ENCODE data around the gene IPO11.
"Not testable (repeated sequence)": the region's sequence is repeated elsewhere in the genome, so short reads cannot be mapped to it uniquely, and the experiment has no call there.

The IPO11 gene

DNA sequence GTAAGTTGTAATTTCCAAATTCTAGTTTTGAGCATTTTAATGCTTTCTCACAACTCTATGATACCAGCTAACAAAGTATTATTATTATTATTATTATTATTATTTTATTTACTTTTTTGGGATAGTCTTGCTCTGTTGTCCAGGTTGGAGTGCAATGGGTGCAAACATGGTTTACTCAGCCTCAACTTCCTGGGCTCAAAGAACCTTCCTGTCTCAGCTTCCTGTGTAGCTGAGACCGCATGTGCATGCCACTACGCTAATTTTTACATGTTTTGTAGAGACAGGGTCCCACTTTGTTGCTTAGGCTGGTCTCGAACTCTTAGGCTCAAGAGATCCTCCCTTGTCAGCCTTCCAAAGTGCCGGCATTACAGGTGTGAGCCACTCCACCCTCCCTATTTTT, 193.1 kb downstream of the IPO11 start:
- ATAC-seq: no peak

DNA sequence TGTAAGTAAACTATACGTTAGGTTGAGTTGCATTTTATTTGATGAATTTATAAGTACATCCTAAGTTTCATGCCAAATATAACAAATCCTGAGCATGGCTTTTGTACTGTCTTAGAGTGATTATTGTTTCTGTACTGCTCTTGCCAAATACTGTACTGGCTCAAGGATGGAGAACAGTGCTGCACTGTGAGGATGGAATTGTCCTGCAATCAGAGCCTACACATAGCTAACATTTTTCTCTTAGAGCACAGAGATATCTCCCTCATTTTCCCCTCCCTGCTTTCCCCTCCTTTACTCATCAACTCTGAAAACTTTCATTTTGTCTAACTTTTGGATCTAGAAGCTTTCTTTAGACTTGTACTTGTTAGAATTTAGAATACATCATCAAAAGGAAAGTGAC, 194.3 kb downstream of the IPO11 start:
- no peak for ATAC-seq

DNA sequence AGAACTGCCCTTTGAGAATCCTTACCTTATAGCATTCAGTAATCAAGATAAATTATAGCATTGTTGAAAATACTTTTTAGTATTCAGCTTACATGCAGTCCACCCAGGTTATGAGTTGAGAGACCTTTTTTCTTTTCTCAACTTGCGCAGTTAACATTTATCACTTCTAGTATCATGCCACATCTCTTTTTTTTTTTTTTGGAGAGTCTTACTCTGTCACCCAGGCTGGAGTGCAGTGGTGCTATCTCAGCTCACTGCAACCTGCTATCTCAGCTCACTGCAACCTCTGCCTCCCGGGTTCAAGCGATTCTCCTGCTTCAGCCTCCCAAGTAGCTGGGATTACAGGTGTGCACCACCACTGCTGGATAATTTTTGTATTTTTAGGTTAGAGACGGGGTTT, 195.1 kb downstream of the IPO11 start:
- ATAC-seq: no peak

DNA sequence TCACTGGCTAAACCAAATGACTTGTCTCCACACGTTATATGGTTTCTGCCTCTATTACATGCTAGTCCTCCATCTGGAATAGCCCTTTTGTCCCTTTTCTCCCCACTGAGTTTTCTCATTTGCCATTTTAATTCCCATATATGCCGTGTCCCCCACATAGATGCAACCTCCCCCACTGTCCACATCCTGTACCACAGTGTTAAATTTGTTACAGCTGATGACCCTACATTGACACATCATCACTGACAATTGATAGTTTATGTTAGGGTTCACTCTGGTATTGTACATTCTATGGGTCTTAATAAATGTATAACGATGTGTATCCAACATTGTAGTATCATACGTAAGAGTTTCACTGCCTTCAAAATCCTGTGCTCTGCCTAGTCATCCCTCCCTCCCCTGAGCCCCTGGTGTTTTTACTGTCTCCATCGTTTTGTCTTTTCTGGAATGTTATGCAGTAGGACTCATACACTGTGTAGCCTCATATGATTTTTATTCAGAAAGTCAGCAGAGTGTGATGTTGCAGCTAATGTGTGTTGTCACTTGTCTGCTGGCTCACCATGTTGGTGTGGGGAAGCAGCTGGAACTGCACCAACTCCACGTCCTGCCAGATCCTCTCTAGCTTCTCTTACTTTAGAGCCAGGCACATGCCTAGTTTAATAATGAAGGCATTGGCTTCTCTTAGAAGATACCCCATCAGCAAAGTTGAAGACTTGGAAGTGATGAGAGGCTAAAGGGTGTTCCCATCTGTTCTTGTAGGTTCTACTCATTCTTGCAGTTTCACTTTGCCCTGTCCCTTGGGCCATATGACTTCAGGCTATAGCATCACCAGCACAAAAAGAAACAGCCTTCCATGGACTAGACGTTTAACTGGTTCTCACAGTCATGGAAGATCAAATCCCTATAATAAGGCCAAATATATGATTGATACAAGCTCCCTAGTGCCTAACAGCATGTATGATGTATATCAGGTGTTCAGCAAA, 196.3 kb downstream of the IPO11 start:
- ATAC-seq: no peak

DNA sequence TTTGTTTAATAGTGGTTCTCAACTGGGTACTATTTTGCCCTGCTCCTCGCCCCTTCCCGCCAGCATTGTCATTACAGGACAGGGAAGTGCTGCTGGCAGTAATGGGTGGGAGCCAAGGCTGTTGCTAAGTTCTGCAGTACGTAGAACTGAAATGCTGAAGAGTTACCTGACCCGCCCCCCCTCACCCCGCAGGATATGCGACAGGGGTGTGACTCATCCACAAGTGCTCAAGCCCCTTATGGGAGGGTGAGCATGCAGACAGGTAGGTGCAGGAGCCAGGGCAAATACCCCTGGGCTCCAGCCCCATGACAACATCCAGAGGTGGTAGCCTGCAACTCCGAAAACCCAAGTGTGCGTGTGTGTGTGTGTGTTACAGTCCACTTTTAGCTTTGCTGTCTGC, 201.8 kb downstream of the IPO11 start:
- no peak for ATAC-seq

DNA sequence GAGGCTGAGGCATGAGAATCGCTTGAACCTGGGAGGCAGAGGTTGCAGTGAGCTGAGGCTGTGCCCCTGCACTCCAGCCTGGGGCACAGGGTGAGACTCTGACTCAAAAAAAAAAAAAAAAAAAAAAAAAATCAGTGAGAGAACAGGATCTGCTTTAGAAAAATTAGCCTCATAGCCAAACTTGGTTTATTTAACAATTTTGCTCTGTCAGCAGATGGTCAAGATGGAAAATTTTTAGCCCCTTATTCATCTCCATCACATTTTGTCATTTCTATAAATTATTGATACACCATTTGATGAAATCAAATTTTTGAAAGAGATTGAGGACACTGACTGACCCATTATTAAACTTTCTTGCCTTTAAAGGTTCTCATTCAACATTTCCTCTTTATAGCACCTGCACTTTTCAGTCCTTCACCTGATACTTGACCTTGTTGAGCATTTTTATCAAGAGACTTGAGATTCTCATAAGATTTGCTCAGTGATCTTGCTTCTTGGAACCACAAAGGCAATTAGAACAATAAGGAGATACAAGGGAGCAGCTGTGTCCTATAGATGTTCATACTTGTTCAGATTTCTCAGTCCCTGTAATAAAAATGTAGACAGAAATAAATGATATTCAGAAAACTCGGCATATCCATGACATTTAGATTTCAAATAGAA, 204.2 kb downstream of the IPO11 start:
- no peak for ATAC-seq

DNA sequence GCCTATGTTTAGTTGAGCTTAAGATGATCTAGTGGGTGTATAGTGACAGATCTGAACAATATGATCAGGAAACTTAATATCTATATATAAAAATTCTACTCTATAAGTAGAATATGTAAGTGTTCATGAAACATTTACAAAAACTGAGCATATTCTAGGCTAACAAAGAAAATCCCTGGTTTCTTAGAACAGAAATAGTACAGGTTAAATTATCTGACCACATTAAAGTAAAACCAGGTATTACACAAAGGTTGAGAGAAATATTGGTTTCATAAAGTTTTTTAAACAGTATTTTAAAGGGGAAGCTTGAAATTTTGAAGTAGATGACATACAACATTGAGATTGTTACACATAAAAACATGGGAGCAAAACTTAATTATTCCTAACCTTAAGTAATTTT, 205.4 kb downstream of the IPO11 start:
- no peak for ATAC-seq

DNA sequence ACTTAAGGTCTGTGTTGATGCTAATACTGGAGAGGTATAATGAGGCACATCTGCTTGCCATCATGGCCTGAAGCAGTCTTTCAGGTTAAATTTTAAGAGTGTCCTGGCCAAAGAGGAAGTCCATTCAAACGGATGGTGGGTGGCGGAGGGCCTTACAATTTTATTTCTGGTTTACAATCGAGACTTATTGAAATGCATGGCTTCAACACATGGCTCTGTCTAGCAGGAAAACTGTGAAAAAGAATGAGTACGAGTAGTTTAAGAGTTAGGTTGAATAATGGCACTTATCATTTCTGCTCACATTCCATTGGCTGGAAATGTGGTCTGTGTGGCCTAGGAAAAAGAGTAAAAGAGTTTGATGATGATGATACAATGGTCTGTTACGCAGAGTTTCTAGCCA, 208.2 kb downstream of the IPO11 start:
- no peak for ATAC-seq

DNA sequence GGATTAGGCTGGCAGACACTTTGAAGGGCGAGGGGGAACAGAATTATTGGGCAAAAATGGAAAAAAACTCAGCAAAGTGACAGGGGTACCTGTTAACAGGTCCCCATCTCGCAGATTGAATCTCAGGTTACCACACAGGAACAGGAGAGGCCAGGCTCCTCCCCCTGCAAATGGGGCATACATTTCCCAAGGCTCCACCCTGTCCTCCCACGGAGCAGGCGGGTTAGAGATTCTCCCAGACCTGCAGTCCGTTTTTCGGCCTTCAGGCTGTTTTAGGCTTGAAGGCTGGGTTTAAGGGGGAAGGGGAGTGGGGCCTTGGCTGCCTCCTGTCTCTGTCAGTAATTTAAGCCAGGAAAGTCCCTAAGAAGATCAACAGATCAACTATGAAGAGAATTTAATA, 208.7 kb downstream of the IPO11 start:
- ATAC-seq: no peak

DNA sequence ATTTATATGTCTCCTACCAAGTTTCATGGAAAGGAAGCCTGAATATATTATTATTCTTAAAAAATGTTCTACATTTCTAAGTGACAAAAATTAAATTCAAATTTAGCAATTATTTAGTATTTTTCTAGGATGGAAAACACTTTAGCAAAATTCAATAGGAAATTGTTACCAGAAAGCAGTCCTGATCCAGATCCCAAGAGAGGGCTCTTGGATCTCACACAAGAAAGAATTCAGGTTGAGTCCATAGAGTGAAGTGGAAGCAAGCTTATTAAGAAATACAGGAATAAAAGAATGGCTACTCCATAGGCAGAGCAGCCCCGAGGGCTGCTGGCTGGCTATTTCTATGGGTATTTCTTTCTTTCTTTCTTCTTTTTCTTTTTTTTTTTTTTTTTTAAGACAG, 210.7 kb downstream of the IPO11 start:
- no peak for ATAC-seq

DNA sequence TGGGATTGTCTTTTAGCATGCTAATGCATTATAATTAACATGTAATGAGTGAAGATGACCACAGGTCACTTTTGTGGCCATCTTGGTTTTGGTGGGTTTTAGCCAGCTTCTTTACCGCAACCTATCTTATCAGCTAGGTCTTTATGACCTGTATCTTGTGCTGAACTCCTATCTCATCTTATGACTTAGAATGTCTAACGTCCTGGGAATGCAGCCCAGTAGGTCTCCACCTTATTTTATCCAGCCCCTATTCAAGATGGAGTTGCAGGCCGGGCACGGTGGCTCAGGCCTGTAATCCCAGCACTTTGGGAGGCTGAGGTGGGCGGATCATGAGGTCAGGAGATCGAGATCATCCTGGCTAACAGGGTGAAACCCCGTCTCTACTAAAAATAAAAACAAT, 211.9 kb downstream of the IPO11 start:
- ATAC-seq: not testable (repeated sequence)

DNA sequence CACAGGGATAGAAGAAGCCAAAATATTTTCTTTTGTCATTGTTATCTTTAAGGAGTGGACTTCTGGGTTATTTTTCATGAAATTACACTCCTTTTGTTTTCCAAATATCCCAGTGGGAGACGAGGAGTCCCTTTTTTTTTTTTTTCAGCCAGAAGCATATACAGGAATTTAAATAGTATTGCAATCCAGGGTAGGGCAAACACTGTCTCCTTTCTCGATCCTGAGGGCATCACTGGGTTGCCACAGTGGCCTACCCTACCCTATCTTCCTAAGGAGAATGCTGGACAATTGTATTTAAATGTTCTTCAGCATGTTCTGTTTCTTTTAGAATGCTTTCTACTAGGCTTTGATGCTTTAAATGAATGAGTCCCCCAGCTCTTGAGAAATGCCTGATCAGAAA, 214.0 kb downstream of the IPO11 start:
- no peak for ATAC-seq

DNA sequence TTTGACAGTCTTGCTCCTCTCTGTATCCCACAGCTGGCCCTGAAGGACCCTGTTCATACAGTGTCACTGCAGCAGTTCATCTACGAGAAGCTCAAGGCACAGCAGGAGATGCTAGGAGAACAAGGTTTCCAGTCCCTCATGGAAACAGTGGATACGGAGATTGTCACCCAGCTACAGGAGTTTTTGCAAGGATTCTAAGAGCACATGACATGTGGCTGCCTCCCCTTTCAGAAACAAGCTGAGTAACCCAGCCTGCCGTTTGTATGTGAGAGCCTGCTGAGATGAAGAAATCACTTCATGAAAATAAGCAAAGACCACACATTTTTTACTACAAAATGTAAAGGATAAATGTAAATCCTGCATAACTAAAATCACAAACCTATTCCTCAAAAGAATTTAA, 214.6 kb downstream of the IPO11 start:
- ATAC-seq: no peak

DNA sequence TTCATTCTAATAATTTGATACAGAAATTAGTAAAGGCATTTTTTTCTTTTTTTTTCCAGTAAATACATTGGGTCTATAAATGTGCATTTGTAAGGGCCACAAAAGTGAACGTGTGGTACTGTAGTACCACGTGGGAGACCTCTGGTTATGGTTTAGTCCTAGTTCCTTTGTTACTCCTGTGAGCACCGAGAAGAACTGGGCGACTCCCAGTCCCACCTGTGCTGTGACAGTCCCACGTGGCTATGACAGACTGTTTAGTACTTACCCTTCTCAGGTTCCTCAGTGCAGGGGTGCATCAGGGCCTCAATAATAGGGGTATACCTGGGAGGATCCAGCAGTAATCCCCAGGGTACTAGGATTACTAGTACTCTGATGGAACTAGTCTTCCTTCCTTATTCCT, 215.3 kb downstream of the IPO11 start:
- no peak for ATAC-seq

DNA sequence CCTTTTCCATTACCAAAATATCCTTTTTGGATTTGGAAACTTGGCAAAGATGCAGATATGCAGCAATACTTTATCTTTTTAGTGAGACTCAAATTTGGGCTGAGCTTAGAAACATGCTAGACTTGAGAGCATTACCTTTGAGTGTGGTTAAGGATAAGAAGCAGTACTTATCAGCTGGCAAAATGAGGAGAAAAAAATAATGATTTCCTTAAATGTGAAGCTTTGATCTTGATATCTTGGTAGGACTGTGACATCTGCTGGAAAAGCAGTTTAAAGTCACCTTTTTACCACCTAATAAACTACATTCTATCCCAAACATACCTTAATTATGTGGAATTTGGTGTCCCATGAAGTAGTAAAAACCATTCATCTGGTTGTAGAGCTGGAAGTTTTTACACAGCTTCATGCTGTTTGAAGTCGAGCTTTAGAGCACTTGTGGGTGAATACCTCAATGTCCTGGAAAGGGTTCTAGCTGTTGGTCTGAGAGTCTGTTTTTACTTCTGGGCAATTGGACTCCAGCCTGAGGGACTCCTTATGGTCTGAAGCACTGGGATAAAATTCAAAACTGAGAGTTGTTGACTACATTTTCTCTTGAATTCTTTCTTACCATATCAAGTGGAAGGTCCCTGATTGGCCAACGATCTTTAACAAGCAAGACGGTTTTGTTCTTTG, 219.5 kb downstream of the IPO11 start:
- ATAC-seq: no peak

DNA sequence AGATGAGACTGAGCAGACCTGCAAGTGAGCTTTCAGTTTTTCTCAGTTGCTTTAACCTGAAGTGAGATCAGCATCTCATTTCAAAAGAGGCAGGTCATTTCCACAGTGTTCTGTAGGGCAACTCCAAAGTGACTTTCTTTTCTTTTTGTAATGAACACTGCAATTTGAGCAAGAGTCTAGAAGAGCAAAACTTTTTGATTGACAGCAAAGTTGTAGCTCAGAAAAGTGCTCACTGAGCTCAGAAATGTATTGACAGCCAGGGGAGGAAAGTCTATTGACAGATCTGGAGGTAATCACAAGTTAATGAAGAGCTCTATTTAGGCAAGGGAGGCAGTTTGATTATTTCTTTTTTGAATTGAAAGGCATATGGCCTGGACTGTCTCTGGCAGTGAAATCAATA, 220.7 kb downstream of the IPO11 start:
- no peak for ATAC-seq

DNA sequence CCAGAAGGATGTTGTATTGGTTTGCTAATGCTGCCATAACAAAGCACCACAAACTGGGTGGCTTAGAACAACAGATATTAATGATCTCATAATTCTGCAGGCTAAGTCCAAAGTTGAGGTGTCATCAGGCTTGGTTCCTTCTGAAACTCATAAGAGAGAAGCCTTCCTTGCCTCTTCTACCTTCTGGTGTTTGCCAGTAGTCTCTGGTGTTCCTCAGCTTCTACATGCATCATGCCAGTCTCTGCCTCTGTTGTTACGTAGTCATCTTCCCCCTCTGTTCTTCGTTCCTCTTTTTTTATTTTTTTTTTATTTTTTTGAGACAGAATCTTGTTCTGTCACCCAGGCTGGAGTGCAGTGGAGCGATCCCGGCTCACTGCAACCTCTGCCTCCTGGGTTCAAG, 227.9 kb downstream of the IPO11 start:
- no peak for ATAC-seq

DNA sequence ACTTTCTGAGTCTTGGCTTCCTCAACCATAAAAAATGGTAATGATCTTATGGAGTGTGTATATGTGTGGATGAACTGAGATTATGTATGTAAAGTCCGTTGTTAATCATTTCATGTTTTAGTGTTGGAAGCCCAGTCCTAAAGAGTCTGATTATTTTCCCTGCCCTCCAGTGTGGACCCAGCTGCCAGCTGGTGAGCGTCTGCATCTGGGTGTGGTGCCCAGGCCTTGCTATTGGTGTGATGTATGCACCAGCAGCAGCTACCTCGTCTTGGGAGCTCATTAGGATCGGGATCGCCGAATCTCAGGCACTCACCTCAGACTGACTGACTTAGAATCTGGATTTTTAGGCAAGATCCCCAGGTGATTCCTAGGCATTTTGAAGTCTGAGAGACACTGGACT, 229.9 kb downstream of the IPO11 start:
- ATAC-seq: no peak

DNA sequence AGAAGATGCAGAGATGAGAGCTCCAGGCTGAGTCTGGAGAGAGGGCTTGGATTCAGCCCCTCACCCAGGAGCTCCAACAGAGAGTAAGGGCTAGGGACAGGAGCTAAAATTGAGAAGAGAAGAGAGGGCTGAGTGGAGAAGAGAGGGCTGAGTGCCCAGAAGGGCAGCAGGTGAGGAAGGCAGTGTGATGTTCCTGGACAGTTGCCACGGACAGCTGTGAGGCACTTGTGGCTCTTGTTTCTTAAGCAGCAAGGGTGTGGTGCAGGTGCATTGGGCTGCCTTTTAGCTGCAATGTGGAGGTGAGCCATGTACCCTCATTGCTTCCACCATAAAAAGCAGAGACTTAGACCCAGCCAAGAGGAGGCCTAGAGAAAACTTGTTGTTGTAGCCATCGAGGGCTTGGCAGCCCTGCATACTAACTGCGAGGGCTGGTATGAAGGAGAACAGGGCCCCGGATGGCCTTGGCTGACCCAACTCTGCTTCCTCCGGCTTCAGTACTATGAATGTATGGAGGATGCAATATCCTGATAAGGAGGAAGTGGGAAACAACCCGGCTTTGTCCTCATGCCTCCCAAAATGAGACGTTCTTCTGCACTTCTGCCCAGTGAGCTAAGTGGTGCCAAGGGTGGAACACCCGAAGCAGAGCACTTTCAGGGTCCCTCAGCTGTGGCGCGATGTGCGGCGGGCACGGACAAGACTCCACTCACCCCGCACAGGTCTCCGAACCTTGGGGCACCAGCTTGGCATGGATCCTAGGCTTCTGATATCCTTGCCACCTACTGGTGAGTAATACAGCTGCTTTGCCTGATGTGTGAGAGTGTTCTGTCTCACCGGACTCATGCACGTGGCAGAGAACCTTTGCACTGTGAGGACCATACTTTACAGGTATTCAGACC, 231.2 kb downstream of the IPO11 start:
- ATAC-seq: no peak

DNA sequence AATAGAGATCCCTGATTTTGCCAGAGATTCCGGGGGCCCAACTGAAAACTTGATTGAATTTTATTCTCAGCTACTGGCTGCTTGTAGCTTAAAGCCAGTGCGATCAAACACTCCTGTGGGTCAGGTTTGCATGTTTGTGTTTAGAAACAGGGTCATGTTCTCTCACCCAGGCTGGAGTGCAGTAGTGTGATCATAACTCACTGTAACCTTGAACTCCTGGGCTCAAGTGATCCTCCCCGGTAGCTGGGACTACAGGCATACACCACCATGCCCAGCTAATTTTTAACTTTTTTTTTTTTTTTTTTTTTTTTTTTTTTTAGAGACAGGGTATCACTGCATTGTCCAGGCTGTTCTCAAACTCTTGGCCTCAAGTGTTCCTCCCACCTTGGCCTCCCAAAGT, 232.7 kb downstream of the IPO11 start:
- ATAC-seq: no peak

DNA sequence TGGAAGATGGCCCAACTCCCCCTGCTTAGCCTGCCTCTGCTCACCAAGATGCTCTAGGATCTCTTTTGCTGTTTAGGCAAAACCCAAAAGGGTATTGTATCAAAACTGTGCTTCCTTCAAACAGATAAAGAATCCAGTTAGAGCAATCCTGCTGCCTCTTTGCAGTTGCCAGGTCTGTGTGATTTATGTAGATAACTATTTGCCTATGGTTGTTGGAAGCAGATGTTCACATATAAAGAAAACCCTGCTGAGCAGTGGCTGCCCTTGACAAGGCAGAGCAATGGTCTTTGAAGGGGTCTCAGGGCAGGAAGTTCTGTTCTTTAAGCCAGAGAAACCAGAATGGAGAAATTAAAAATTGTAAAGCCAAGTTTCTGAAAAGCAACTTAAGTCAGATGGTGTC, 234.7 kb downstream of the IPO11 start:
- ATAC-seq: no peak

DNA sequence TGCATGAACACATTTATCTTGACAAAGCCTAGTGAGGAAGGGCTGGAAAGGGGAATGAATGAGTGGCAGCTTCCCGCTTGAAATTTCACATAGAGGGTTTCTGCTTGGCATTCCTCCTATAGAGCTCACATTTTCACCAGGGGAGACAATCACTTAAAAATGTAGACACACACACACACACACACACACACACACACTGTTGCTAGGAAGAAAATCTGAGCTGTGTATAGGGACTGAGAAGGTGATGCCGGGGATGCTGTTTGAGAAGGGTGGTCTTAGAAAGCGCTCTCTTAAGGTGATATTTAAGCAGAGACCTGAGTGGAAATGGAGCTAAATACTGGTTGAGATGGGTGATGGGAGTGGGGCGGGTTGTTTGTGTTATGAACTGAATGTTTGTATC, 236.5 kb downstream of the IPO11 start:
- ATAC-seq: no peak

All from activated CD4-positive, CD25-positive, alpha-beta regulatory T cell treated with anti-CD3 and anti-CD28 coated beads, Interleukin-2, amount 50 U/mL, for 24 hours (primary cell).